Ovary (tissue), 9 donors: Measurements from ENCODE around the gene FOXN1. TPM values are rescaled to one million over a fixed set of nuclear protein-coding genes. Genes with fewer than 3 reads are reported as not detected.

Experiments used
- DNase-seq, 5 donors: peaks; one replicate each; pipeline ENCODE4 v3.0.0-alpha.2; 2019 to 2020
- H3K27ac ChIP-seq, 2 donors: fragments of 200-600 bp; one replicate each; pipeline versions ENCODE4 v1.5.1 to v1.8.0; 2019 to 2022
- H3K27me3 ChIP-seq: fragments of 200-600 bp; one replicate; pipeline ENCODE4 v1.8.0; 2022
- H3K36me3 ChIP-seq: fragments of 200-600 bp; sonication (generic); one replicate; pipeline ENCODE4 v1.5.1; 2019
- H3K4me1 ChIP-seq: one replicate; pipeline ENCODE4 v1.8.1; 2013; ENCODE audit warnings: mild to moderate bottlenecking, moderate library complexity; ENCODE audit not compliant: insufficient read depth
- H3K4me3 ChIP-seq: fragments of 200-600 bp; sonication (generic); one replicate; pipeline ENCODE4 v1.5.1; 2017
- H3K9me3 ChIP-seq, 2 donors: fragments of 200-600 bp in 1 of 2; sonication (generic) in 1 of 2; one replicate each; pipeline versions ENCODE4 v1.5.1 to v1.8.1; 2013 to 2019; ENCODE audit warnings: mild to moderate bottlenecking in 1 of 2, moderate library complexity in 1 of 2
- EP300 ChIP-seq: sonication (generic); formaldehyde crosslinking; IDR thresholded peaks from one replicate; pipeline ENCODE4 v1.6.1; 2017; ENCODE audit warnings: antibody characterized with exemption
- POLR2A ChIP-seq: fragments of 450-650 bp; IDR thresholded peaks from one replicate; pipeline ENCODE4 v1.6.1; 2017; ENCODE audit warnings: antibody characterized with exemption, mild to moderate bottlenecking, moderate library complexity
- WGBS, 3 donors: extraction: QIAGEN DNeasy Blood & Tissue Kit in 1 of 3; methylation state at CpG; one replicate each; pipeline versions ENCODE4 v1.1.5 to v1.1.7; 2013 to 2017; 5-methylcytosine and 5-hydroxymethylcytosine counted together
- intact Hi-C, 4 donors: fragments of 100-400 bp; cut with DNase I; formaldehyde crosslinking; loops; one replicate each; pipeline versions ENCODE4 v1.11.0 to v1.15.1; 2022 to 2023
- polyA plus RNA-seq, 2 donors: library from polyadenylated mRNA; stranded (reverse); fragments of 200-250 nt in 1 of 2; fragments of 350-450 nt in 1 of 2; fragmentation: Illumina TruSeq in 1 of 2; extraction: RNeasy Lipid Tissue Mini Kit (QIAGEN cat#74804) in 1 of 2; gene quantifications; one replicate each; pipeline ENCODE4 v1.2.3, GENCODE V29; 2013 to 2014
- total RNA-seq, 7 donors: library from RNA; depleted of rRNA in 2 of 7; stranded (reverse); fragments of >200 nt in 2 of 7; fragmentation: NEBNext Ultra II Directional in 3 of 7; extraction: Animal tissue kit (Norgen Biotek cat#: 25700) in 3 of 7; gene quantifications; one replicate each; pipeline versions ENCODE4 v1.1.0 to v1.2.4, GENCODE V29; 2016 to 2023
- TF ChIP-seq, protein P1 (sequence below), 3 donors: fragments of 450-650 bp in 2 of 3; fragments of 200-600 bp in 1 of 3; IDR thresholded peaks; one replicate each; pipeline versions ENCODE4 v1.5.1 to v1.8.0; 2016 to 2022; ENCODE audit warnings: antibody characterized with exemption in 3 of 3, mild to moderate bottlenecking in 1 of 3
- donor health status: DM: no; HTN: no; CAD: no; lungs with moderate emphysema.
- donor health status: DM: no; HTN: no; CAD: no.
- donor health status: Bipolar disorder and iron deficiency.
- donor health status: DM: yes; HTN: yes; CAD: no.
- donor health status: DM: no; HTN: no; CAD: no.
- donor health status: DM: yes; HTN: yes; CAD: no.

FOXN1 gene
- total and polyA plus RNA-seq, 9 donors = not detected

DNA sequence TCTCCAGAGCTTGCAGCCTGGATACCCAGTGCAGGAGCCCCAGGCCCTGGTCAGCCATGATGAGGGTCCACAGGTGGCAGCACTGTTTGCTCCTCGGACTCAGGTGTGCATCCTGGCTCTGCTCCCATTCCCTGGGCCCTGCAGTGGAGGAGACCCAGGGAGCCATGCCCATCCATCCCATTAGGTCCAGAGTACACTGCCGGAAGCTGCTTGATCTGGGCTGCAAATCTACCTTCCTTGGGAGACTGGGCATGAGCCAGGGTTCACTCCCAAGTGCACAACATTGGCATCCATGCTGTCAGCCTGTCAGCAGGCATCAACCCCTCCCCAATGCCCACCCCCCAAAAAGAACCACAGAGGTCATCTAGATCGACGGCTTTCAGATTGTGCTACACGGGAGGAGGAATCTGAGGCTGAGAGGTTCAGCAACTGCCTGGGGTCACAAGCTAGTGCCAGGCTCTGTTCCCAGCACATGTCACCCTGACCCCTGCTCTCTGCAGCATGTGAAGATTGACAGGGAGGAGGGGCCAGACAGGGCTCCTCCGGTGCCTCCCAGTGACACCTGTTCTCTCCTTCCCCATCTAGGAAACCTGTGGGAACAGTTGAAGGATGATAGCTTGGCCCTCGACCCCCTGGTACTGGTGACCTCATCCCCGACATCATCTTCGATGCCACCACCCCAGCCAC lies 30.5 kb downstream of the FOXN1 start:
- no peak for DNase-seq
- TF ChIP-seq EP300 = no peak
- TF ChIP-seq, protein P1, sequence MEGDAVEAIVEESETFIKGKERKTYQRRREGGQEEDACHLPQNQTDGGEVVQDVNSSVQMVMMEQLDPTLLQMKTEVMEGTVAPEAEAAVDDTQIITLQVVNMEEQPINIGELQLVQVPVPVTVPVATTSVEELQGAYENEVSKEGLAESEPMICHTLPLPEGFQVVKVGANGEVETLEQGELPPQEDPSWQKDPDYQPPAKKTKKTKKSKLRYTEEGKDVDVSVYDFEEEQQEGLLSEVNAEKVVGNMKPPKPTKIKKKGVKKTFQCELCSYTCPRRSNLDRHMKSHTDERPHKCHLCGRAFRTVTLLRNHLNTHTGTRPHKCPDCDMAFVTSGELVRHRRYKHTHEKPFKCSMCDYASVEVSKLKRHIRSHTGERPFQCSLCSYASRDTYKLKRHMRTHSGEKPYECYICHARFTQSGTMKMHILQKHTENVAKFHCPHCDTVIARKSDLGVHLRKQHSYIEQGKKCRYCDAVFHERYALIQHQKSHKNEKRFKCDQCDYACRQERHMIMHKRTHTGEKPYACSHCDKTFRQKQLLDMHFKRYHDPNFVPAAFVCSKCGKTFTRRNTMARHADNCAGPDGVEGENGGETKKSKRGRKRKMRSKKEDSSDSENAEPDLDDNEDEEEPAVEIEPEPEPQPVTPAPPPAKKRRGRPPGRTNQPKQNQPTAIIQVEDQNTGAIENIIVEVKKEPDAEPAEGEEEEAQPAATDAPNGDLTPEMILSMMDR (IDR thresholded peaks at IDR 0.05) = no peak
- no peak for TF ChIP-seq POLR2A
- H3K4me1 ChIP-seq = no peaks in the 10 kb centered on the region
- H3K36me3 ChIP-seq = no peaks in the 10 kb centered on the region
- H3K4me3 ChIP-seq = no peak overlapping the region
- no peaks in the 10 kb centered on the region for H3K27me3 ChIP-seq
- intact Hi-C loops = no loop called here
- H3K27ac ChIP-seq = no peak overlapping the region
- 55 to 65% (median 58%) methylated on average over 9 of the region's 9 CpGs for WGBS, 3 donors
- no peaks in the 10 kb centered on the region for H3K9me3 ChIP-seq

DNA sequence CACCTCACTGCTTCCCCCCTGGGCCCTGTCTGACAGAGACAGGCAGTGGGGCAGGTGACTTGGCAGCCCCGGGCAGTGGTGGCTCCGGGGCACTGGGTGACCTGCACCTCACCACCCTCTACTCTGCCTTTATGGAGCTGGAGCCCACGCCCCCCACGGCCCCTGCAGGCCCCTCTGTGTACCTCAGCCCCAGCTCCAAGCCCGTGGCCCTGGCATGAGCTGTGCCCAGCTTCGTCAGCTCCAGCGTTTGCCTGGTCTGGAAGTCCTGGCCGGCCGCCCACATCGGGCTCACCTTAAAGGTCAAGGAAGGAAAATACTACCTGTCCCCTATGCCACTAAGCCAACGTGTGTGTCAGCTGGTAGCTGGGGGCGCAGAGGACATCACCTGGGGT lies 31.1 kb downstream of the FOXN1 start:
- H3K27me3 ChIP-seq = no peaks in the 10 kb centered on the region
- H3K27ac ChIP-seq = no peak overlapping the region
- H3K4me3 ChIP-seq = no peak overlapping the region
- H3K4me1 ChIP-seq = no peaks in the 10 kb centered on the region
- TF ChIP-seq, protein P1 (IDR thresholded peaks at IDR 0.05) = no peak
- no peak for TF ChIP-seq POLR2A
- no peaks in the 10 kb centered on the region for H3K36me3 ChIP-seq
- DNase-seq = no peak
- 68 to 86% (median 68%) methylated on average over 9 to 12 of the region's 12 CpGs for WGBS, 3 donors
- intact Hi-C loops = no loop called here
- H3K9me3 ChIP-seq = no peaks in the 10 kb centered on the region

DNA sequence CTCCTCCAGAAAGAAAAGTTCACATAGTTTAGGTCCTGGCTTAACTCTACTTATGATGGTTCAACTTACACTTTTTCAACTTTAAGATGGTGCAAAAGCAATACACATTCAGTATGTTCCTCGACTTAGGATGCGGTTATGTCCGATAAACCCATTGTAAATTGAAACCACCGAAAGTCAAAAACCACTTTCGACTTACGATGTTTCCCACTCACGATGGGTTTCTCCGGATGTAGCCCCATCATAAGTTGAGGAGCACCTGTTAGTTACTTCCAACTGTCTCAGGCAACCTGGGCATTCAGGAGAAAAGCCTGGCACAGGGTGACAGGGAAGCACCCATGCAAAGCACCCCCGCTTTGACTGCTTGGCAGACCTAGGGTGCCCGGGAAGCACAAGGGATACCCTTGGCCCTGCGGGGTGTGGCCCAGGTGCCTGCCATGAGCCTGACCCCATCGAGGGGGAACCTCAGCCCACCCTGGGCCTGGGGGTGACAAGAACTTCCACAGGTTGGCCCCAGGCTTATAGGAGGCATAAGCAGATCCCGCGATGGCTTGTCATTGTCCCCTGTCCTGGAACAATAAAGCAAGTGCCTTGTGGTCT lies 32.2 kb downstream of the FOXN1 start:
- no peak for DNase-seq
- WGBS, 3 donors = 80 to 84% (median 82%) methylated on average over 14 of the region's 14 CpGs
- Histone ChIP-seq H3K27ac (no peak overlapping the region), H3K4me1 (no peaks in the 10 kb centered on the region), H3K27me3 (no peaks in the 10 kb centered on the region), H3K4me3 (no peak overlapping the region), H3K9me3 (no peaks in the 10 kb centered on the region), H3K36me3 (no peaks in the 10 kb centered on the region)
- TF ChIP-seq EP300 (no peak), POLR2A (no peak)
- TF ChIP-seq, protein P1 (IDR thresholded peaks at IDR 0.05) = no peak
- intact Hi-C loops = no loop called here

DNA sequence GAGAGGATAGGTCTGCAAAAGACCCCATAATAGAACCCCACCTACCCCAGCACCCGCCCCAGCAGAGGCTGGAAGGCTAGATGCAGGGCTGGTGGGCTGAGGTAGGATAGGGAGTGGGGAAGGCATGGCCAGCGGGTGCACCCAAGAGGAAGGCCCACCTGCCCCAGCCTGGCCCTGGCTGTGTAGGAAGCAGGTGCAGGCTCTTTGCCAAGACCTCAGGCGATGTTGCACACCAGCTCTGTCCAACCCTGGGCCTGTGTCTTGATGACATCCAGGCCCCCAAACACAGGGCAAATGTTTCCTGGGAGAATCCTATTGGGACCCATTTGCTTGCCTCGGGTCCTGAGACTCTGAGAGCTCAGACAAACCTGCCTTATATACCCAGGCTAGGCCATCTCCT lies 34.1 kb downstream of the FOXN1 start:
- Histone ChIP-seq H3K27me3 (no peaks in the 10 kb centered on the region), H3K4me3 (no peak overlapping the region), H3K36me3 (no peaks in the 10 kb centered on the region), H3K27ac (no peak overlapping the region), H3K9me3 (no peaks in the 10 kb centered on the region), H3K4me1 (no peaks in the 10 kb centered on the region)
- WGBS, 3 donors = 86 to 94% (median 87%) methylated on average over 4 of the region's 4 CpGs
- DNase-seq = no peak
- no peak for TF ChIP-seq EP300
- TF ChIP-seq POLR2A = no peak
- TF ChIP-seq, protein P1 (IDR thresholded peaks at IDR 0.05) = no peak
- intact Hi-C loops = no loop called here
